Heart left ventricle (tissue), 16 donors: ENCODE measurements around the gene ZNF444. TPM values are rescaled to one million over a fixed set of nuclear protein-coding genes. Genes with fewer than 3 reads are reported as not detected.
"Not testable (repeated sequence)": the region's sequence is repeated elsewhere in the genome, so short reads cannot be mapped to it uniquely, and the experiment has no call there.

Experiments used
- ATAC-seq, 4 donors: fragments of 200-7000 bp; cut with Tn5 transposase; one replicate each; pipeline ENCODE4 v1.9.1; 2020 to 2022; ENCODE audit warnings: moderate library complexity in 4 of 4, mild to moderate bottlenecking in 3 of 4, moderate number of reproducible peaks in 1 of 4
- DNase-seq, 5 donors: peaks; one replicate each; pipeline ENCODE4 v3.0.0-alpha.2; 2020
- H3K27ac ChIP-seq, 12 donors: fragments of 200-600 bp; sonication (generic) in 4 of 12; one replicate each; pipeline versions ENCODE4 v1.5.0 to v1.8.0; 2016 to 2022; ENCODE audit warnings: mild to moderate bottlenecking in 2 of 12
- H3K27me3 ChIP-seq, 9 donors: fragments of 200-600 bp; sonication (generic) in 2 of 9; one replicate each; pipeline versions ENCODE4 v1.5.1 to v1.8.0; 2016 to 2022; ENCODE audit warnings: mild to moderate bottlenecking in 3 of 9
- H3K36me3 ChIP-seq, 9 donors: fragments of 200-600 bp; sonication (generic) in 2 of 9; one replicate each; pipeline versions ENCODE4 v1.5.0 to v1.8.0; 2018 to 2022; ENCODE audit warnings: mild to moderate bottlenecking in 2 of 9
- H3K4me1 ChIP-seq, 12 donors: fragments of 200-600 bp; sonication (generic) in 4 of 12; one replicate each; pipeline versions ENCODE4 v1.5.0 to v1.8.0; 2016 to 2022; ENCODE audit warnings: mild to moderate bottlenecking in 3 of 12
- H3K4me3 ChIP-seq, 12 donors: fragments of 200-600 bp; sonication (generic) in 4 of 12; one replicate each; pipeline versions ENCODE4 v1.5.0 to v1.8.0; 2017 to 2022; ENCODE audit warnings: mild to moderate bottlenecking in 9 of 12, moderate library complexity in 4 of 12
- H3K9me3 ChIP-seq, 12 donors: fragments of 200-600 bp; sonication (generic) in 4 of 12; one replicate each; pipeline versions ENCODE4 v1.5.0 to v1.8.0; 2016 to 2022; ENCODE audit warnings: mild to moderate bottlenecking in 1 of 12
- POLR2A ChIP-seq, 2 donors: fragments of 450-650 bp; IDR thresholded peaks; one replicate each; pipeline ENCODE4 v1.6.1; 2017; ENCODE audit warnings: antibody characterized with exemption in 2 of 2, mild to moderate bottlenecking in 2 of 2, moderate library complexity in 2 of 2
- WGBS, 4 donors: extraction: QIAGEN DNeasy Blood & Tissue Kit in 2 of 4; methylation state at CpG; one replicate each; pipeline versions ENCODE4 v1.1.5 to v1.1.7; 2013 to 2018; 5-methylcytosine and 5-hydroxymethylcytosine counted together
- intact Hi-C, 10 donors: fragments of 100-400 bp; cut with DNase I; formaldehyde crosslinking; loops; one replicate each; pipeline versions ENCODE4 v1.11.1 to v1.14.2; 2022
- polyA plus RNA-seq, 2 donors: library from polyadenylated mRNA; stranded (reverse); fragments of 200-250 nt; gene quantifications; one replicate each; pipeline ENCODE4 v1.2.3, GENCODE V29; 2013
- total RNA-seq, 9 donors: library from RNA; depleted of rRNA in 2 of 9; stranded (reverse); fragments of >200 nt in 2 of 9; fragmentation: NEBNext Ultra II Directional in 3 of 9; extraction: Animal tissue kit (Norgen Biotek cat#: 25700) in 3 of 9; gene quantifications; one replicate each; pipeline versions ENCODE4 v1.1.0 to v1.2.4, GENCODE V29; 2016 to 2023
- TF ChIP-seq, protein P1 (sequence below), 12 donors: fragments of 200-600 bp; sonication (generic) in 4 of 12; IDR thresholded peaks; one replicate each; pipeline versions ENCODE4 v1.5.0 to v1.8.0; 2018 to 2022; ENCODE audit warnings: antibody characterized with exemption in 12 of 12, mild to moderate bottlenecking in 5 of 12
- donor health status: ischemic (EF 13 %, LVEDD 7.1; RV severe dilation, severe dysfunction).
- donor health status: healthy with polysubstance abuse.
- donor health status: DM: no; HTN: yes; CAD: no.
- donor health status: DM: no; HTN: no; CAD: no.
- donor health status: ischemic (EF 25% LVEDD 6.9; RV normal size, moderate dysfunction).
- donor health status: ischemic (EF 25% LVEDD 5.7; RV mildly dilated, moderate dysfunction).
- donor health status: healthy.
- donor health status: DM: yes; HTN: yes; CAD: no.
- donor health status: ischemic (EF 35%, LVEDD 5.7; RV mildly dilated, moderate dysfunction).
- donor health status: nonischemic (EF 11% LVEDD 7.7; RV severe dilation, severe dysfunction).
- donor health status: DM: yes; HTN: yes; CAD: no.
- donor health status: PGD.
- donor health status: ischemic (EF 29% LVEDD 5.4; RV normal size, mild dysfunction).
- donor health status: nonischemic (EF 23%, LVEDD 6.1; RV moderate dilation, normal function).

The ZNF444 gene
- total and polyA plus RNA-seq, 11 donors = 14.8 to 35.8 (median 20.1) TPM

DNA sequence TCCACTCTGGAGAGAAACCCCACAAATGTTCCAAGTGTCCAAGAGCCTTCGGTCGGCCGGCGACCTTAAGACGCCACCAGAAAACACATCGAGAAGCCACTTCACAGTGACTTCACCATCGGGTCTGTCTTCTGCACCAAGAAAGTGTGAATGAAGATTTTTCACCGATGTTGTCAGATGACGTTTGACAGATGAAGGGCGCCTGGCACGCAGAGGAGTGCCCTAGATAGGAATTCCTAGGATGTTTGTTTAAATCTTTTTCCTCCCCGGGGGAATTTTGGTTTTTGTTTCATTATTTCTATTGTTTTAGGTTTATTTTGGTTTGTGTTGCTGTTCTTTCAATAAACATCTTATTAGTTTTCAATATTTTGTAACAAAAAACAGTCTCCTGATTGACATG, 68.0 kb downstream of the ZNF444 start:
- WGBS, 4 donors = 63 to 68% (median 64%) methylated on average over 12 of the region's 12 CpGs

DNA sequence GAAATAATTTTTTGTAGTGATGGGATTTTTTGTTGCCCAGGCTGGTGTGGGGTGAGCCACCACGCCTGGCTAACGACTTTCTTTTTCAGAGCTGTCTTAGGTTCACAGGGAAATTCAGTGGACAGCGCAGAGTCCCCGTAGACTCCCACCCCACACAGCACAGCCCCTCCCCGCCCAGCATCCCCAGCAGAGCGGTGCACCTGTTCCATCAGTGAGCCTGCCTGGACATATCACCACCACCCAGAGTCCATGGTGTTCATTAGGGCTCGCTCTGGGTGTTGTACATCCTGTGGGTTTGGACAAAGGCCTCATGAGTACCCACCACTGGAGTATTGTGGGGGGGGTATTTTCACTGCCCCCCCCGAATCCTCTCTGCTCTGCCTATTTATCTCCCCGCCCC, 68.9 kb downstream of the ZNF444 start:
- intact Hi-C loops, ATAC-seq, H3K9me3 ChIP-seq, H3K36me3 ChIP-seq, H3K27me3 ChIP-seq, H3K4me3 ChIP-seq, DNase-seq, H3K27ac ChIP-seq, H3K4me1 ChIP-seq: not testable (repeated sequence)
- WGBS, 4 donors = 82 to 98% (median 88%) methylated on average over 9 of the region's 9 CpGs

More for the DNA sequence above, 68.0 kb downstream of the ZNF444 start:
- Histone ChIP-seq H3K36me3 (no peaks in the 10 kb centered on the region), H3K9me3 (no peaks in the 10 kb centered on the region), H3K4me1 (no peaks in the 10 kb centered on the region), H3K27ac (no peak overlapping the region), H3K27me3 (no peaks in the 10 kb centered on the region), H3K4me3 (no peak overlapping the region)
- no peak for DNase-seq
- intact Hi-C loops = no loop called here
- TF ChIP-seq, protein P1, sequence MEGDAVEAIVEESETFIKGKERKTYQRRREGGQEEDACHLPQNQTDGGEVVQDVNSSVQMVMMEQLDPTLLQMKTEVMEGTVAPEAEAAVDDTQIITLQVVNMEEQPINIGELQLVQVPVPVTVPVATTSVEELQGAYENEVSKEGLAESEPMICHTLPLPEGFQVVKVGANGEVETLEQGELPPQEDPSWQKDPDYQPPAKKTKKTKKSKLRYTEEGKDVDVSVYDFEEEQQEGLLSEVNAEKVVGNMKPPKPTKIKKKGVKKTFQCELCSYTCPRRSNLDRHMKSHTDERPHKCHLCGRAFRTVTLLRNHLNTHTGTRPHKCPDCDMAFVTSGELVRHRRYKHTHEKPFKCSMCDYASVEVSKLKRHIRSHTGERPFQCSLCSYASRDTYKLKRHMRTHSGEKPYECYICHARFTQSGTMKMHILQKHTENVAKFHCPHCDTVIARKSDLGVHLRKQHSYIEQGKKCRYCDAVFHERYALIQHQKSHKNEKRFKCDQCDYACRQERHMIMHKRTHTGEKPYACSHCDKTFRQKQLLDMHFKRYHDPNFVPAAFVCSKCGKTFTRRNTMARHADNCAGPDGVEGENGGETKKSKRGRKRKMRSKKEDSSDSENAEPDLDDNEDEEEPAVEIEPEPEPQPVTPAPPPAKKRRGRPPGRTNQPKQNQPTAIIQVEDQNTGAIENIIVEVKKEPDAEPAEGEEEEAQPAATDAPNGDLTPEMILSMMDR (IDR thresholded peaks at IDR 0.05) = no peak
- no peak for TF ChIP-seq POLR2A (IDR thresholded peaks at IDR 0.05)
- no peak for ATAC-seq

Other genes with a start within 250 kb of the ZNF444 start
- not detected for gene NLRP13, start 209.0 kb upstream of the ZNF444 start, total RNA-seq
- not detected for gene NLRP13, start 209.0 kb upstream of the ZNF444 start, polyA plus RNA-seq
- not detected for gene NLRP8, start 193.5 kb upstream of the ZNF444 start, total RNA-seq
- gene NLRP8, start 193.5 kb upstream of the ZNF444 start, polyA plus RNA-seq = not detected
- not detected for gene NLRP5, start 154.5 kb upstream of the ZNF444 start, total RNA-seq
- gene NLRP5, start 154.5 kb upstream of the ZNF444 start, polyA plus RNA-seq = not detected
- 10 to 100 TPM; 11.6 to 40.8 (median 24.9) TPM for gene ZNF787, start 20.0 kb upstream of the ZNF444 start, total RNA-seq
- 10 to 100 TPM; 39.1 to 39.6 TPM for gene ZNF787, start 20.0 kb upstream of the ZNF444 start, polyA plus RNA-seq
- gene GALP, start 34.7 kb downstream of the ZNF444 start, total RNA-seq = not detected
- gene GALP, start 34.7 kb downstream of the ZNF444 start, polyA plus RNA-seq = not detected
- not detected for gene ZSCAN5B, start 56.5 kb downstream of the ZNF444 start, total RNA-seq
- gene ZSCAN5B, start 56.5 kb downstream of the ZNF444 start, polyA plus RNA-seq = under 1 TPM in 1 of 2 donors, not detected in 1; 0.04 TPM
- gene ZSCAN5C, start 61.0 kb downstream of the ZNF444 start, total RNA-seq = not detected
- not detected for gene ZSCAN5C, start 61.0 kb downstream of the ZNF444 start, polyA plus RNA-seq
- gene EDDM13, start 131.5 kb downstream of the ZNF444 start, total RNA-seq = not detected
- gene EDDM13, start 131.5 kb downstream of the ZNF444 start, polyA plus RNA-seq = under 1 TPM in 1 of 2 donors, not detected in 1; 0.42 TPM
- gene ZSCAN5A, start 173.6 kb downstream of the ZNF444 start, total RNA-seq = 10 to 100 TPM in 7 of 9 donors, 1 to 10 TPM in 2; 3.3 to 26.6 (median 18.1) TPM
- gene ZSCAN5A, start 173.6 kb downstream of the ZNF444 start, polyA plus RNA-seq = 10 to 100 TPM; 15.5 to 17.6 TPM